ENCODE results near the gene PITPNC1.

GRCh38 chr17:67600408-67600807 is 223.3 kb downstream of the PITPNC1 start:
- TF ChIP-seq CTCF (conservative IDR thresholded peaks at IDR 0.05; ENCODE audit: low read depth, low read length): no peak
- no peak for TF ChIP-seq EZH2 (IDR thresholded peaks at IDR 0.05; ENCODE audit: borderline replicate concordance, low read depth, low read length, poor library complexity, severe bottlenecking)

Data from A673 (cell line).